Retina (tissue), 1 donor: ENCODE results near the gene FBXL15.
A peak's percentile ranks its signal among the peaks of the same experiment; 100 is the strongest.

Source experiments
- DNase-seq: peaks from one replicate; pipeline ENCODE4 v3.0.0-alpha.2; 2016

Gene FBXL15

GRCh38 chr10:102411341-102412255 is 9.0 kb upstream of the FBXL15 start:
- peak; percentile 50 for DNase-seq

GRCh38 chr10:102412293-102412692 is 8.3 kb upstream of the FBXL15 start:
- DNase-seq = no peak

GRCh38 chr10:102413053-102413705 is 7.5 kb upstream of the FBXL15 start:
- DNase-seq = peak; percentile 80

- DNase-seq = no peak
Measured at GRCh38 chr10:102413806-102414561, 6.7 kb upstream of the FBXL15 start.

- DNase-seq = no peak
Measured at GRCh38 chr10:102414749-102415148, 5.9 kb upstream of the FBXL15 start.

- no peak for DNase-seq
Measured at GRCh38 chr10:102416283-102416682, 4.4 kb upstream of the FBXL15 start.

GRCh38 chr10:102416695-102417094 is 3.9 kb upstream of the FBXL15 start:
- no peak for DNase-seq

- DNase-seq = peak; percentile 83
Measured at GRCh38 chr10:102418622-102419268, 1.9 kb upstream of the FBXL15 start, which contains the start of gene PSD. Gene PSD (minus strand): TSS chr10:102418785. CDS start chr10:102417038, 1,747 bp downstream.

- DNase-seq = peak; percentile 91
Measured at GRCh38 chr10:102419269-102420180, 1.1 kb upstream of the FBXL15 start.

- DNase-seq = no peak
Measured at GRCh38 chr10:102420181-102420713, 389 bp upstream of the FBXL15 start.

GRCh38 chr10:102421507-102421756 is 796 bp downstream of the FBXL15 start:
- no peak for DNase-seq

- DNase-seq = peak; percentile 59
Measured at GRCh38 chr10:102421757-102422512, 1.3 kb downstream of the FBXL15 start.

GRCh38 chr10:102422545-102423129 is 2.0 kb downstream of the FBXL15 start:
- DNase-seq = peak; percentile 78

GRCh38 chr10:102423372-102423968 is 2.8 kb downstream of the FBXL15 start:
- no peak for DNase-seq

- DNase-seq = no peak
Measured at GRCh38 chr10:102424145-102424544, 3.5 kb downstream of the FBXL15 start.

GRCh38 chr10:102424916-102425315 is 4.3 kb downstream of the FBXL15 start:
- DNase-seq = no peak

GRCh38 chr10:102425444-102425843 is 4.8 kb downstream of the FBXL15 start:
- no peak for DNase-seq

GRCh38 chr10:102426803-102427287 is 6.2 kb downstream of the FBXL15 start:
- no peak for DNase-seq

GRCh38 chr10:102429468-102429867 is 8.8 kb downstream of the FBXL15 start:
- no peak for DNase-seq
